HG03280 (cell line): ENCODE measurements around the gene MACF1.
"Not testable (repeated sequence)": the region's sequence is repeated elsewhere in the genome, so short reads cannot be mapped to it uniquely, and the experiment has no call there.

Experiments used
- ATAC-seq: cut with Tn5 transposase; IDR thresholded peaks from one replicate; pipeline ENCODE4 v1.9.1; 2021; ENCODE audit warnings: mild to moderate bottlenecking, moderate library complexity; ENCODE audit not compliant: unreplicated experiment

Gene MACF1

GRCh38 chr1:39507230-39507928 lies 302.9 kb downstream of the MACF1 start:
- no peak for ATAC-seq

- ATAC-seq, result no peak
These were observed 303.8 kb downstream of the MACF1 start for GRCh38 chr1:39508266-39508665.

GRCh38 chr1:39508857-39509305 lies 304.4 kb downstream of the MACF1 start:
- ATAC-seq, result peak; percentile 20

- ATAC-seq, result peak; percentile 58
These were observed 305.0 kb downstream of the MACF1 start for GRCh38 chr1:39509360-39510009.

GRCh38 chr1:39510570-39511186 lies 306.2 kb downstream of the MACF1 start:
- ATAC-seq, result not testable (repeated sequence)

GRCh38 chr1:39511477-39511876 lies 307.0 kb downstream of the MACF1 start:
- ATAC-seq, result not testable (repeated sequence)

GRCh38 chr1:39512234-39512847 lies 307.8 kb downstream of the MACF1 start:
- not testable (repeated sequence) for ATAC-seq

- ATAC-seq, result peak; percentile 37
These were observed 310.2 kb downstream of the MACF1 start for GRCh38 chr1:39514710-39515124.

- ATAC-seq, result peak; percentile 18
These were observed 310.9 kb downstream of the MACF1 start for GRCh38 chr1:39515131-39516086.

- ATAC-seq, result not testable (repeated sequence)
These were observed 312.3 kb downstream of the MACF1 start for GRCh38 chr1:39516841-39517240.

- not testable (repeated sequence) for ATAC-seq
These were observed 313.4 kb downstream of the MACF1 start for GRCh38 chr1:39517936-39518335.

- not testable (repeated sequence) for ATAC-seq
These were observed 314.9 kb downstream of the MACF1 start for GRCh38 chr1:39519376-39519775.

GRCh38 chr1:39522221-39522620 lies 317.7 kb downstream of the MACF1 start:
- ATAC-seq, result not testable (repeated sequence)

GRCh38 chr1:39522661-39523567 lies 318.4 kb downstream of the MACF1 start:
- ATAC-seq, result no peak

- ATAC-seq, result no peak
These were observed 319.7 kb downstream of the MACF1 start for GRCh38 chr1:39524171-39524570.

GRCh38 chr1:39524591-39525365 lies 320.3 kb downstream of the MACF1 start:
- ATAC-seq, result no peak

GRCh38 chr1:39525366-39526165 lies 321.1 kb downstream of the MACF1 start:
- ATAC-seq, result peak; percentile 87
